Mucosa of rectum (tissue), 2 donors: ENCODE results near the gene OSBPL1A.

Experiments used
- H3K27ac ChIP-seq, 2 donors: one replicate each; pipeline ENCODE4 v1.7.0; 2013; ENCODE audit warnings: inconsistent platforms in 2 of 2, low read depth in 2 of 2, low read length in 2 of 2
- H3K27me3 ChIP-seq, 2 donors: one replicate each; pipeline ENCODE4 v1.7.0; 2013; ENCODE audit warnings: low read length in 2 of 2; ENCODE audit not compliant: control insufficient read depth in 2 of 2, insufficient read depth in 2 of 2
- H3K36me3 ChIP-seq, 2 donors: one replicate each; pipeline ENCODE4 v1.7.0; 2013; ENCODE audit warnings: low read length in 2 of 2; ENCODE audit not compliant: control insufficient read depth in 2 of 2, insufficient read depth in 2 of 2
- H3K4me1 ChIP-seq, 2 donors: one replicate each; pipeline ENCODE4 v1.7.0; 2013; ENCODE audit warnings: low read length in 2 of 2, mild to moderate bottlenecking in 1 of 2; ENCODE audit not compliant: control insufficient read depth in 2 of 2, insufficient read depth in 2 of 2
- H3K4me3 ChIP-seq, 2 donors: one replicate each; pipeline ENCODE4 v1.7.0; 2013; ENCODE audit warnings: low read length in 2 of 2
- H3K9ac ChIP-seq, 2 donors: one replicate each; pipeline ENCODE4 v1.7.0; 2013; ENCODE audit warnings: low read length in 2 of 2, low read depth in 1 of 2, mild to moderate bottlenecking in 1 of 2
- H3K9me3 ChIP-seq, 2 donors: one replicate each; pipeline ENCODE4 v1.7.0; 2013; ENCODE audit warnings: low read length in 2 of 2; ENCODE audit not compliant: control insufficient read depth in 2 of 2
- donor health status: healthy.
- donor health status: Normal muscosa, but diverticular disease.

Gene OSBPL1A

GRCh38 chr18:24219561-24220317 lies 177.9 kb downstream of the OSBPL1A start:
- peaks cover 0 to 15% of the 10 kb centered on the region in 2 donors for H3K4me1 ChIP-seq

DNA sequence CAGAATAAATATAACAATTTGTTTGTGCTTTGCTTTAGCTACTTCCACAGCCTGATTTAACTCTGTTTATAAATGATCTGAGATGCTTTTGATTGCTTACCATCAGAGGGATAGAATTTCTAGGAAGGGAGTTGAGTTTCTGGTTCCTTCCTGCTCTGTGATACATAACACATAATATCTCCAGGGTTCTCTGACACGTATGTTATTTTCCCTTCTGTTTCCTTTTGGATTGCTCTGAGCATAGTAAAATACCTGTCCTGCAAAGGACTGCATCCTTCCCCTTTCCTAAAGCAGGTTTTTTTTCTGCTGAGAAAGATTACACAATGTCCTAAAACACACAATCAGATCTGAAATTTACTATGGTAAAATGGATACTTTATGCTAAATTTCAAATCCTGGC lies 182.7 kb downstream of the OSBPL1A start:
- H3K4me1 ChIP-seq: peaks cover 9 to 23% of the 10 kb centered on the region in 2 donors
- no peak overlapping the region for H3K9ac ChIP-seq
- H3K9me3 ChIP-seq: no peaks in the 10 kb centered on the region
- no peaks in the 10 kb centered on the region for H3K27me3 ChIP-seq
- H3K27ac ChIP-seq: peak overlapping the region in 1 of 2 donors; percentile 17
- peaks cover 0 to 2% of the 10 kb centered on the region in 2 donors for H3K36me3 ChIP-seq
- no peak overlapping the region for H3K4me3 ChIP-seq

More at GRCh38 chr18:24219561-24220317, 177.9 kb downstream of the OSBPL1A start:
- Histone ChIP-seq H3K9me3 (no peaks in the 10 kb centered on the region), H3K27me3 (no peaks in the 10 kb centered on the region), H3K36me3 (peaks cover 0 to 2% of the 10 kb centered on the region in 2 donors), H3K4me3 (no peak overlapping the region), H3K9ac (no peak overlapping the region), H3K27ac (no peak overlapping the region)

DNA sequence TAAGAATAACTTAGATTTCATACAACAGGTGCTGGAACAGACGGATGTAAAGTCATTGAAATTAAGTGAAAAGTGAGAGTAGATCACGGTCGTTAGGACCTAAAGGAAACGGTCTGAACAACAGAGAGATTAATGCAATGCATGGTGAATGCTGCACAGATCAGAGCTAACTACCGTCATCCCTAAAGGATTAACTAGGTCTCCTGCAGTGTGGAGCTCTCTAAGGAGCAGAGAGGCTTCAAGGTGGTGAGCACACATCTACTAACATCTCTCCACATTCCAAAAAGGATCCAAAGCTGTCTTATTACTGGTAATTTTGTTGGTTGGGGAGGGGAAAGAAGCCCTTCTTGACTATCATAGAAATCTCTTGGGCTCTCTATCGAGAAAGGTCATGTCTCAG lies 183.5 kb downstream of the OSBPL1A start:
- Histone ChIP-seq H3K4me3 (no peak overlapping the region), H3K36me3 (no peaks in the 10 kb centered on the region), H3K9ac (no peak overlapping the region), H3K4me1 (peaks cover 9 to 23% of the 10 kb centered on the region in 2 donors), H3K27me3 (no peaks in the 10 kb centered on the region), H3K9me3 (no peaks in the 10 kb centered on the region), H3K27ac (peak overlapping the region in 1 of 2 donors; percentile 17)

- Histone ChIP-seq H3K27ac (no peak overlapping the region), H3K4me1 (peaks cover 9 to 23% of the 10 kb centered on the region in 2 donors)
Measured at GRCh38 chr18:24212939-24213338, 184.7 kb downstream of the OSBPL1A start.

DNA sequence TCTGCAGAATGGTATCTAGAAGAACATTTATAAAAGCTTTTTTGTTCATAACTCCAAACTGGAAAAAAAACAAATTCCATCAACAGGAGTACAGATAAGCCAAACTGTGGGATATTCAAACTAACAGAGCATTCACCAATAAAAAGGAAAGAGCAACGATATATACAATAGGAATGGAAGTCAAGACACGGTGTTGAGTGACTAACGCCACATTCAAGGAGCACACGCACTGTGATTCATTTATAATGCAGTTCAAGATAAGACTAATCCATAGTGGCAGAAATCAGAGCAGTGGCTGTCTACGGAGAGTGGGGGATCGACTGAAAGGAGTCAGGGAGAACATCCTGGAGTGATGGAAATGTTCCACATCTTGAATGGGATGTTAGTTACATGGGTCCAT lies 188.1 kb downstream of the OSBPL1A start:
- no peaks in the 10 kb centered on the region for H3K9me3 ChIP-seq
- H3K9ac ChIP-seq: no peak overlapping the region
- H3K4me1 ChIP-seq: peaks cover 7 to 9% of the 10 kb centered on the region in 2 donors
- no peak overlapping the region for H3K27ac ChIP-seq
- no peaks in the 10 kb centered on the region for H3K27me3 ChIP-seq
- no peak overlapping the region for H3K4me3 ChIP-seq
- no peaks in the 10 kb centered on the region for H3K36me3 ChIP-seq

More at GRCh38 chr18:24212939-24213338, 184.7 kb downstream of the OSBPL1A start:
- Histone ChIP-seq H3K9ac (no peak overlapping the region), H3K4me3 (no peak overlapping the region), H3K9me3 (no peaks in the 10 kb centered on the region), H3K27me3 (no peaks in the 10 kb centered on the region), H3K36me3 (no peaks in the 10 kb centered on the region)

DNA sequence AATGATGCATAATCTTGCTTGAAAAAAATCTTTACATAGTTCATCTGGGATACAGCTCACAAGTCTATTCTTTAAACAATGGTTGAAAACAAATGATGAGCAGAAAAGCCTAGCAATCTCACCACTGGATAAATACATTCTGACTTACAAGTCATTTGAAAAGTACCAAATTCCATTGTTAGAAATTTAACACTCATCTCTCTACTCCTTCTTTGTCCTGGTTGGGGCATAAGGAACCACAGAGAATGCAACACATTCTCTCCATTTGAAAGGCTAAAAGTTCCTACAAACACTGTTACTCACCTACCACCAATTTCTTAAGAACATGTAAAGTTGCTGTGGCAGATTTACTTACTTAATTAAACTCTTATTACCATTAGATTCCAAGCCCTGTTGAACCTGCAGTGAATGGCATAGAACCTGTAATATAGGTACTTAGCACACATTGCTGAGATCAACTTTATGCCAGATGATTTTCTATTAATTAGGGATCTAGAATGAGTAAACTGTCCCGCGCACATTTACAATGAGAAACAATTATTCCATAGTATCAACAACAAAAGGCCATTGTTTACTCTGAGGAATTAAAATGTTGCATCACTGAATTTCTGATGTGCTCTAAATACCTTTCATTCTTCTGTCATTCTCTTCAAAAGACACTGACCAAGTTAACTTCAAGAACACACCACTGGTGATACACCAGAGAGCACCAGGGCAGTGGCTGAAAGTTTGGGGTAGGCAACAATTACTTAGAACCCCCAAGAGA lies 189.2 kb downstream of the OSBPL1A start:
- Histone ChIP-seq H3K36me3 (no peaks in the 10 kb centered on the region), H3K27ac (no peak overlapping the region)

DNA sequence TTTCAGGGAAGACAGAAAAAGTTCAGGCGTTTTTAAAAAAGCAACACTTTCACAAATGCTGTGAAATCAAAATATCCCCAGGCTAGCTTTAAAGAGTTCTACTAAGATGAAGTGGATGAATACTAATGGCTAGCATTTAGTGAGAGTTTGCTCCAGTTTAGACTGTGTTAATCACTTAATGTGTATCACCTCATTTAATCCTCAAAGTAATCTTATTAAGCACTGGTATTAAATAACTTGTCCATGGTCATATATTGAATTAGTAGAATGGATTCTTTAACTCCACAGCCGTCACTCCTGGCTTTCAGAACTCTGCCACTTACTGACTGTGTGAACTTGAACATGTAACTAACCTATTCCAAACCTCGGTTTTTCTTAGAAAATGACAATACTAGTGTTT lies 192.7 kb downstream of the OSBPL1A start:
- H3K27me3 ChIP-seq: no peaks in the 10 kb centered on the region
- no peaks in the 10 kb centered on the region for H3K4me1 ChIP-seq
- H3K27ac ChIP-seq: no peak overlapping the region
- H3K36me3 ChIP-seq: no peaks in the 10 kb centered on the region
- H3K9me3 ChIP-seq: no peaks in the 10 kb centered on the region
- H3K9ac ChIP-seq: no peak overlapping the region
- no peak overlapping the region for H3K4me3 ChIP-seq

More for the DNA sequence above, 189.2 kb downstream of the OSBPL1A start:
- H3K9me3 ChIP-seq: no peaks in the 10 kb centered on the region
- no peaks in the 10 kb centered on the region for H3K27me3 ChIP-seq
- H3K4me3 ChIP-seq: no peak overlapping the region
- H3K9ac ChIP-seq: no peak overlapping the region
- no peaks in the 10 kb centered on the region for H3K4me1 ChIP-seq

GRCh38 chr18:24201699-24202687 lies 195.6 kb downstream of the OSBPL1A start:
- Histone ChIP-seq H3K4me3 (no peak overlapping the region), H3K4me1 (no peaks in the 10 kb centered on the region), H3K9me3 (no peaks in the 10 kb centered on the region), H3K27ac (no peak overlapping the region), H3K9ac (no peak overlapping the region), H3K36me3 (no peaks in the 10 kb centered on the region), H3K27me3 (no peaks in the 10 kb centered on the region)

DNA sequence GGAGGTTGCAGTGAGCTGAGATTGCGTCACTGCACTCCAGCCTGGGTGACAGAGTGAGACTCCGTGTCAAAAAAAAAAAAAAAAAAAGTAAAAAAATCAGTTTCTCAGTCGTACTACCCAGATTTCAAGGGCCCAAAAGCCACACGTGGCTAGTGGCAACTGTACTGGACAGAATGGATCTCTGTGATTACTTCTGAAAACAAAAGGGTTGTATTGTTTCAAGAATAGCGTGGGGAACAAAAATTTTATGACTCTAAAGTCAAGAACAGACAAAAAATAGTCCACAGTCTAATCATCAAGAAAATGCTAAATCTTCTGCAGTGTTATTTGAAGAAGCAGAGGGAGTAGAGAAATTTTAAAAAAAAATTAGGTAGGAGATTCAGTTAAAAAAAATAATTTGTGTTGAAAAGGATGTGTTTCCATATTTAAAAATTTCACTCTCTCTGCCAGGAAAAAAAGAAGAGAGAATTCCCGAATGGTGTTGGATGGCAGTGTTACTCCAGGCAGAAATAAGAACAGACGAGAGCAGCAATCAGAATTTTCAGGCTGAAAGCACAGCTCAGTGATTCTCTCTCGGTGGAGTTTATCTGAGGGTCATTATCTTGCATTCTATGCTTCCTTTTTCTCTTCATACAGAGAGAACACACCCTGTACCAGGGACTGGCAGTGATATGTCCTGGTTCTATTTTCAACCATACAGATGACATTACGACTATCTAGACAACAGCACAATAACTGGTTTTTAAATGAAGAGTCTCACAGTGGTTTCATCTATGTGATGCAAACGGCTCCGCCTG lies 196.9 kb downstream of the OSBPL1A start:
- no peaks in the 10 kb centered on the region for H3K4me1 ChIP-seq

More for the DNA sequence above, 196.9 kb downstream of the OSBPL1A start:
- Histone ChIP-seq H3K36me3 (no peaks in the 10 kb centered on the region), H3K9me3 (no peaks in the 10 kb centered on the region), H3K27ac (no peak overlapping the region), H3K27me3 (no peaks in the 10 kb centered on the region), H3K4me3 (no peak overlapping the region), H3K9ac (no peak overlapping the region)
